GM23338 (cell line): ENCODE results near the gene NPR2. TPM values are rescaled to one million over a fixed set of nuclear protein-coding genes. Genes with fewer than 3 reads are reported as not detected.

Experiments used
- ATAC-seq: fragments of 200-7000 bp; cut with Tn5 transposase; 3 replicates; pipeline ENCODE4 v1.9.1; 2020
- DNase-seq: peaks from one replicate; pipeline ENCODE4 v3.0.0-alpha.2; 2015; ENCODE audit warnings: low spot score
- H2AFZ ChIP-seq: fragments of 200-600 bp; sonication (generic); 2 replicates; pipeline ENCODE4 v1.8.0; 2016; ENCODE audit warnings: antibody characterized with exemption, mild to moderate bottlenecking, moderate library complexity
- H3F3A ChIP-seq: fragments of 200-600 bp; sonication (generic); replicated peaks from 2 replicates; pipeline ENCODE4 v1.8.0; 2017; ENCODE audit warnings: antibody characterized with exemption, mixed run types, low read depth
- H3K27ac ChIP-seq: fragments of 200-600 bp; sonication (generic); 2 replicates; pipeline ENCODE4 v1.6.1; 2016; ENCODE audit warnings: low read depth
- H3K27me3 ChIP-seq: fragments of 200-600 bp; sonication (generic); 2 replicates; pipeline ENCODE4 v1.8.0; 2016; ENCODE audit warnings: mild to moderate bottlenecking, mixed run types, moderate library complexity; ENCODE audit not compliant: insufficient read depth
- H3K36me3 ChIP-seq: fragments of 200-600 bp; sonication (generic); 2 replicates; pipeline ENCODE4 v1.8.0; 2016; ENCODE audit warnings: mild to moderate bottlenecking; ENCODE audit not compliant: insufficient read depth
- H3K4me1 ChIP-seq: fragments of 200-600 bp; sonication (generic); 2 replicates; pipeline ENCODE4 v1.8.0; 2016; ENCODE audit warnings: mild to moderate bottlenecking, moderate library complexity; ENCODE audit not compliant: insufficient read depth
- H3K4me2 ChIP-seq: fragments of 200-600 bp; sonication (generic); 2 replicates; pipeline ENCODE4 v1.7.1; 2017; ENCODE audit warnings: mixed run types
- H3K4me3 ChIP-seq: fragments of 200-600 bp; sonication (generic); 2 replicates; pipeline ENCODE4 v1.6.1; 2016; ENCODE audit warnings: mixed run types
- H3K79me2 ChIP-seq: fragments of 200-600 bp; sonication (generic); replicated peaks from 2 replicates; pipeline ENCODE4 v1.8.0; 2017; ENCODE audit warnings: mild to moderate bottlenecking; ENCODE audit not compliant: insufficient read depth
- H3K9me2 ChIP-seq: fragments of 200-600 bp; sonication (generic); 2 replicates; pipeline ENCODE4 v1.8.0; 2017; ENCODE audit not compliant: insufficient read depth
- H4K20me1 ChIP-seq: fragments of 200-600 bp; sonication (generic); replicated peaks from 2 replicates; pipeline ENCODE4 v1.8.0; 2017; ENCODE audit warnings: mild to moderate bottlenecking; ENCODE audit not compliant: insufficient read depth
- H3K27ac Mint-ChIP-seq: 2 replicates; pipeline ENCODE4 v1.8.0; 2020; ENCODE audit warnings: inconsistent platforms, mild to moderate bottlenecking, moderate library complexity, mixed read lengths
- H3K27me3 Mint-ChIP-seq: 3 replicates; pipeline ENCODE4 v1.8.0; 2022; ENCODE audit warnings: low read depth, mild to moderate bottlenecking, moderate library complexity, mixed read lengths, inconsistent platforms; ENCODE audit not compliant: insufficient read depth, poor library complexity
- H3K36me3 Mint-ChIP-seq: 3 replicates; pipeline ENCODE4 v1.8.0; 2021; ENCODE audit warnings: low read depth, mild to moderate bottlenecking, inconsistent platforms, moderate library complexity, mixed read lengths
- H3K4me1 Mint-ChIP-seq: 3 replicates; pipeline ENCODE4 v1.8.0; 2020; ENCODE audit warnings: mild to moderate bottlenecking, inconsistent platforms, mixed read lengths
- H3K4me3 Mint-ChIP-seq: 3 replicates; pipeline ENCODE4 v1.8.0; 2021; ENCODE audit warnings: moderate library complexity, mild to moderate bottlenecking, inconsistent platforms, mixed read lengths
- H3K9me3 Mint-ChIP-seq: 3 replicates; pipeline ENCODE4 v1.8.0; 2020; ENCODE audit warnings: moderate library complexity, mild to moderate bottlenecking, inconsistent platforms, mixed read lengths
- POLR2AphosphoS5 ChIP-seq: IDR thresholded peaks from 2 replicates; pipeline ENCODE4 v1.6.1; 2016; ENCODE audit warnings: antibody characterized with exemption, low read depth
- STAT1 ChIP-seq: IDR thresholded peaks from one replicate; pipeline ENCODE4 v1.6.1; 2016; ENCODE audit warnings: antibody characterized with exemption; ENCODE audit not compliant: unreplicated experiment
- ZNF114 ChIP-seq: fragments of 250-450 bp; sonication (Bioruptor Pico); IDR thresholded peaks from 2 replicates; pipeline ENCODE4 v1.5.0; 2020; ENCODE audit warnings: mild to moderate bottlenecking, moderate library complexity
- ZNF331 ChIP-seq: fragments of 250-450 bp; sonication (Bioruptor Pico); IDR thresholded peaks from 2 replicates; pipeline ENCODE4 v1.5.0; 2020; ENCODE audit warnings: low read depth, mild to moderate bottlenecking, moderate library complexity
- polyA plus RNA-seq: library from polyadenylated mRNA; unstranded; fragments of >200 nt; fragmentation: Nextera tagmentation; extraction: Ambion mirVana; gene quantifications from 2 replicates; pipeline ENCODE4 v1.2.1, GENCODE V29; 2016
- total RNA-seq: library from RNA; depleted of rRNA; stranded (reverse); fragments of >200 nt; shearing (Covaris generic); gene quantifications from 2 replicates; pipeline ENCODE4 v1.2.3, GENCODE V29; 2014
- TF ChIP-seq, protein P1 (sequence below): fragments of 250-450 bp; sonication (Bioruptor Pico); IDR thresholded peaks from 2 replicates; pipeline ENCODE4 v1.5.0; 2020; ENCODE audit warnings: mild to moderate bottlenecking, moderate library complexity

NPR2 gene
- total and polyA plus RNA-seq, 2 experiments from 2014 or later = 9.0 to 14.4 TPM

DNA sequence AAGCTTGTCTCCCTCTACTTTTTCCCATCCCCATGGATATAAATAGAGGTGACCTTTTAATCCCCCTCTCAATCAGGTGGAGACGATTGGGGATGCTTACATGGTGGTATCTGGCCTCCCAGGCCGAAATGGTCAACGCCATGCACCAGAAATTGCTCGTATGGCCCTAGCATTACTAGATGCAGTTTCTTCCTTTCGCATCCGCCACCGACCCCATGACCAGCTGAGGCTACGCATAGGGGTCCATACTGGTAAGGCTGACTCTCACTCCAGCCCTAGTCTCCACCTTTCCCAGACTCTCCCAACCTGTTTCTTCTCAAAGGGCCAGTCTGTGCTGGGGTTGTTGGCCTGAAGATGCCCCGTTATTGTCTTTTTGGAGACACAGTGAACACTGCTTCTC lies 17.0 kb downstream of the NPR2 start (continued):
- TF ChIP-seq, protein P1, sequence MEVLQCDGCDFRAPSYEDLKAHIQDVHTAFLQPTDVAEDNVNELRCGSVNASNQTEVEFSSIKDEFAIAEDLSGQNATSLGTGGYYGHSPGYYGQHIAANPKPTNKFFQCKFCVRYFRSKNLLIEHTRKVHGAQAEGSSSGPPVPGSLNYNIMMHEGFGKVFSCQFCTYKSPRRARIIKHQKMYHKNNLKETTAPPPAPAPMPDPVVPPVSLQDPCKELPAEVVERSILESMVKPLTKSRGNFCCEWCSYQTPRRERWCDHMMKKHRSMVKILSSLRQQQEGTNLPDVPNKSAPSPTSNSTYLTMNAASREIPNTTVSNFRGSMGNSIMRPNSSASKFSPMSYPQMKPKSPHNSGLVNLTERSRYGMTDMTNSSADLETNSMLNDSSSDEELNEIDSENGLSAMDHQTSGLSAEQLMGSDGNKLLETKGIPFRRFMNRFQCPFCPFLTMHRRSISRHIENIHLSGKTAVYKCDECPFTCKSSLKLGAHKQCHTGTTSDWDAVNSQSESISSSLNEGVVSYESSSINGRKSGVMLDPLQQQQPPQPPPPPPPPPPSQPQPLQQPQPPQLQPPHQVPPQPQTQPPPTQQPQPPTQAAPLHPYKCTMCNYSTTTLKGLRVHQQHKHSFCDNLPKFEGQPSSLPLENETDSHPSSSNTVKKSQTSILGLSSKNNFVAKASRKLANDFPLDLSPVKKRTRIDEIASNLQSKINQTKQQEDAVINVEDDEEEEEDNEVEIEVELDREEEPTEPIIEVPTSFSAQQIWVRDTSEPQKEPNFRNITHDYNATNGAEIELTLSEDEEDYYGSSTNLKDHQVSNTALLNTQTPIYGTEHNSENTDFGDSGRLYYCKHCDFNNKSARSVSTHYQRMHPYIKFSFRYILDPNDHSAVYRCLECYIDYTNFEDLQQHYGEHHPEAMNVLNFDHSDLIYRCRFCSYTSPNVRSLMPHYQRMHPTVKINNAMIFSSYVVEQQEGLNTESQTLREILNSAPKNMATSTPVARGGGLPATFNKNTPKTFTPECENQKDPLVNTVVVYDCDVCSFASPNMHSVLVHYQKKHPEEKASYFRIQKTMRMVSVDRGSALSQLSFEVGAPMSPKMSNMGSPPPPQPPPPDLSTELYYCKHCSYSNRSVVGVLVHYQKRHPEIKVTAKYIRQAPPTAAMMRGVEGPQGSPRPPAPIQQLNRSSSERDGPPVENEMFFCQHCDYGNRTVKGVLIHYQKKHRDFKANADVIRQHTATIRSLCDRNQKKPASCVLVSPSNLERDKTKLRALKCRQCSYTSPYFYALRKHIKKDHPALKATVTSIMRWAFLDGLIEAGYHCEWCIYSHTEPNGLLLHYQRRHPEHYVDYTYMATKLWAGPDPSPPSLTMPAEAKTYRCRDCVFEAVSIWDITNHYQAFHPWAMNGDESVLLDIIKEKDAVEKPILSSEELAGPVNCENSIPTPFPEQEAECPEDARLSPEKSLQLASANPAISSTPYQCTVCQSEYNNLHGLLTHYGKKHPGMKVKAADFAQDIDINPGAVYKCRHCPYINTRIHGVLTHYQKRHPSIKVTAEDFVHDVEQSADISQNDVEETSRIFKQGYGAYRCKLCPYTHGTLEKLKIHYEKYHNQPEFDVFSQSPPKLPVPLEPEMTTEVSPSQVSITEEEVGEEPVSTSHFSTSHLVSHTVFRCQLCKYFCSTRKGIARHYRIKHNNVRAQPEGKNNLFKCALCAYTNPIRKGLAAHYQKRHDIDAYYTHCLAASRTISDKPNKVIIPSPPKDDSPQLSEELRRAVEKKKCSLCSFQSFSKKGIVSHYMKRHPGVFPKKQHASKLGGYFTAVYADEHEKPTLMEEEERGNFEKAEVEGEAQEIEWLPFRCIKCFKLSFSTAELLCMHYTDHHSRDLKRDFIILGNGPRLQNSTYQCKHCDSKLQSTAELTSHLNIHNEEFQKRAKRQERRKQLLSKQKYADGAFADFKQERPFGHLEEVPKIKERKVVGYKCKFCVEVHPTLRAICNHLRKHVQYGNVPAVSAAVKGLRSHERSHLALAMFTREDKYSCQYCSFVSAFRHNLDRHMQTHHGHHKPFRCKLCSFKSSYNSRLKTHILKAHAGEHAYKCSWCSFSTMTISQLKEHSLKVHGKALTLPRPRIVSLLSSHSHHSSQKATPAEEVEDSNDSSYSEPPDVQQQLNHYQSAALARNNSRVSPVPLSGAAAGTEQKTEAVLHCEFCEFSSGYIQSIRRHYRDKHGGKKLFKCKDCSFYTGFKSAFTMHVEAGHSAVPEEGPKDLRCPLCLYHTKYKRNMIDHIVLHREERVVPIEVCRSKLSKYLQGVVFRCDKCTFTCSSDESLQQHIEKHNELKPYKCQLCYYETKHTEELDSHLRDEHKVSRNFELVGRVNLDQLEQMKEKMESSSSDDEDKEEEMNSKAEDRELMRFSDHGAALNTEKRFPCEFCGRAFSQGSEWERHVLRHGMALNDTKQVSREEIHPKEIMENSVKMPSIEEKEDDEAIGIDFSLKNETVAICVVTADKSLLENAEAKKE (CRISPR knock-in tag) = no peak
- TF ChIP-seq ZNF114 (CRISPR knock-in tag) = no peak
- TF ChIP-seq POLR2AphosphoS5 = no peak

DNA sequence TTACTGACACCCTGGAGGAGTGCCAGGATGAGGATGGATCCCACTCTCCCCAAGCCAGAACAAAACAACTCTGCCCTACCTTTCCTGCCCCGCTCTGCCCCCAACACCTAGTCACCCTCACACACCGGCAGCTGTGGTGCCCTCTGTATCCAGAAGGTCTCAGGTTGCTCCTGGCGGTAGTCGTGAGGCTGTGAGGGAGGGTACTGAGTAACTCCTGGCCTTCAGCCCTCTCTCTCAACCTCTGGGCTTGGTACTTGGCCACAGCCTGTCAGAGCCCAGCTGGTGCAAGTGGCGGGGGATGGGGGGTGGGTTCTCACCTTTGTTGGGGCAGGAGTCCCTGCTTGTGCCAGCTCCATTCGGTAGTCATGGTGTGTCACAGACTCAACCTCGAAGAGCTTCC lies 18.7 kb downstream of the NPR2 start:
- TF ChIP-seq ZNF331 (no peak), STAT1 (no peak)

More for the DNA sequence above, 18.7 kb downstream of the NPR2 start:
- Histone ChIP-seq H3F3A (peaks cover 6% of the 10 kb centered on the region), H2AFZ (no peak overlapping the region), H3K4me3 (no peak overlapping the region), H3K27me3 (no peaks in the 10 kb centered on the region), H4K20me1 (no peaks in the 10 kb centered on the region), H3K9me2 (no peaks in the 10 kb centered on the region; the same call in 1 of the 2 replicates), H3K4me2 (no peak overlapping the region), H3K27ac (no peak overlapping the region), H3K36me3 (no peaks in the 10 kb centered on the region), H3K79me2 (no peaks in the 10 kb centered on the region), H3K4me1 (peaks cover 18% of the 10 kb centered on the region)
- DNase-seq = no peak
- H3K9me3 Mint-ChIP-seq = no peaks in the 10 kb centered on the region
- H3K4me3 Mint-ChIP-seq = no peak overlapping the region
- ATAC-seq = no peak
- H3K27ac Mint-ChIP-seq = no peak overlapping the region
- H3K4me1 Mint-ChIP-seq = peaks cover 22% of the 10 kb centered on the region
- H3K36me3 Mint-ChIP-seq = peaks cover 11% of the 10 kb centered on the region; the same call in 2 of the 3 replicates
- H3K27me3 Mint-ChIP-seq = peaks cover 12% of the 10 kb centered on the region
